ENCODE data around the gene SMIM13. TPM values are rescaled to one million over a fixed set of nuclear protein-coding genes. Genes with fewer than 3 reads are reported as not detected.
"Not testable (repeated sequence)": the region's sequence is repeated elsewhere in the genome, so short reads cannot be mapped to it uniquely, and the experiment has no call there.

Gene SMIM13
- total RNA-seq, 1 donor from 2014 or later, result 5.8 TPM

- Mint-ChIP-seq H3K9me3 (peaks cover 2% of the 10 kb centered on the region), H3K27ac (no peak overlapping the region), H3K27me3 (peaks cover 14% of the 10 kb centered on the region), H3K4me1 (peaks cover 10% of the 10 kb centered on the region), H3K4me3 (no peak overlapping the region), H3K36me3 (ENCODE audit: low read depth) (peaks cover 8% of the 10 kb centered on the region)
- TF ChIP-seq, protein P1, sequence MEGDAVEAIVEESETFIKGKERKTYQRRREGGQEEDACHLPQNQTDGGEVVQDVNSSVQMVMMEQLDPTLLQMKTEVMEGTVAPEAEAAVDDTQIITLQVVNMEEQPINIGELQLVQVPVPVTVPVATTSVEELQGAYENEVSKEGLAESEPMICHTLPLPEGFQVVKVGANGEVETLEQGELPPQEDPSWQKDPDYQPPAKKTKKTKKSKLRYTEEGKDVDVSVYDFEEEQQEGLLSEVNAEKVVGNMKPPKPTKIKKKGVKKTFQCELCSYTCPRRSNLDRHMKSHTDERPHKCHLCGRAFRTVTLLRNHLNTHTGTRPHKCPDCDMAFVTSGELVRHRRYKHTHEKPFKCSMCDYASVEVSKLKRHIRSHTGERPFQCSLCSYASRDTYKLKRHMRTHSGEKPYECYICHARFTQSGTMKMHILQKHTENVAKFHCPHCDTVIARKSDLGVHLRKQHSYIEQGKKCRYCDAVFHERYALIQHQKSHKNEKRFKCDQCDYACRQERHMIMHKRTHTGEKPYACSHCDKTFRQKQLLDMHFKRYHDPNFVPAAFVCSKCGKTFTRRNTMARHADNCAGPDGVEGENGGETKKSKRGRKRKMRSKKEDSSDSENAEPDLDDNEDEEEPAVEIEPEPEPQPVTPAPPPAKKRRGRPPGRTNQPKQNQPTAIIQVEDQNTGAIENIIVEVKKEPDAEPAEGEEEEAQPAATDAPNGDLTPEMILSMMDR (IDR thresholded peaks at IDR 0.05), result no peak
- intact Hi-C loops (cut with micrococcal nuclease), result loop anchor here (5.0 kb wide), 4 partner anchors 53 to 918 kb away; no protein-coding TSS in a partner anchor
- CTCF ChIA-PET, result no interaction called here
- ATAC-seq (ENCODE audit: low read depth) (no peak), DNase-seq (no peak)
- POLR2A ChIA-PET, result interaction anchor here (0.6 kb wide), 1 partner anchor 42 kb away, joined by 4 read pairs; no protein-coding TSS in a partner anchor
Observed at GRCh38 chr6:11089695-11090094, 3.9 kb upstream of the SMIM13 start.

DNA sequence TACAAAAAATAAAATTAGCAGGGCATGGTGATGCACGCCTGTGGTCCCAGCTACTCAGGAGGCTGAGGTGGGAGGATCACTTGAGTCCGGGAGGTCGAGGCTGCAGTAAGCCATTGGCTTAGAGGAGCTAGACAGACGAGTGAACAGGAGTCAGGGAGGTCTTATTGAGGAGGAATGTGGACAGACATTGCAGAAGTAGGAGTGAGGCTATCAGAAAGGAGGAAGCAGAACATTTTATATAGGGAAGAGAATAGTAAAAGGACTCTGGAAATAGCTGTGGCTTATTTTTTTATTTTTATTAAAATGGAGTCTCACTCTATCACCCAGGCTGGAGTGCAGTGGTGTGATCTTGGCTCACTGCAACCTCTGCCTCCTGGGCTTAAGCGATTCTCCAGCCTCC, 2.5 kb upstream of the SMIM13 start:
- H3K4me1 Mint-ChIP-seq, result peaks cover 18% of the 10 kb centered on the region
- ATAC-seq (ENCODE audit: low read depth); H3K9me3 Mint-ChIP-seq; H3K36me3 Mint-ChIP-seq (ENCODE audit: low read depth); DNase-seq; H3K4me3 Mint-ChIP-seq; POLR2A ChIA-PET; H3K27ac Mint-ChIP-seq: not testable (repeated sequence)
- intact Hi-C loops (cut with micrococcal nuclease), result loop anchor here (5.0 kb wide), 4 partner anchors 51 to 916 kb away; no protein-coding TSS in a partner anchor
- CTCF ChIA-PET, result interaction anchor here (1.1 kb wide), 1 partner anchor 10 kb away, joined by 3 read pairs; no protein-coding TSS in a partner anchor
- peaks cover 12% of the 10 kb centered on the region for H3K27me3 Mint-ChIP-seq

GRCh38 chr6:11092668-11093375, 812 bp upstream of the SMIM13 start:
- intact Hi-C loops (cut with micrococcal nuclease), result loop anchor here (1.0 to 5.0 kb wide), 11 partner anchors 49 to 914 kb away; partner anchors contain the start of genes C6orf52, MAK, PAK1IP1 and TMEM14B
- peaks cover 11% of the 10 kb centered on the region for H3K36me3 Mint-ChIP-seq (ENCODE audit: low read depth)
- H3K27ac Mint-ChIP-seq, result peak overlapping the region; percentile 98
- POLR2A ChIA-PET, result interaction anchor here (1.0 to 1.5 kb wide), 4 partner anchors 24 to 403 kb away, joined by 3 to 7 read pairs (median 4); partner anchors contain the start of genes C6orf52 and PAK1IP1
- H3K27me3 Mint-ChIP-seq, result peaks cover 10% of the 10 kb centered on the region
- CTCF ChIA-PET, result interaction anchor here (1.0 to 1.2 kb wide), 2 partner anchors 403 to 483 kb away, joined by 3 to 6 read pairs; no protein-coding TSS in a partner anchor
- TF ChIP-seq, protein P1 (IDR thresholded peaks at IDR 0.05), result no peak
- DNase-seq (no peak), ATAC-seq (ENCODE audit: low read depth) (peak; percentile 5)
- H3K4me1 Mint-ChIP-seq, result peaks cover 19% of the 10 kb centered on the region
- H3K9me3 Mint-ChIP-seq, result peaks cover 2% of the 10 kb centered on the region
- H3K4me3 Mint-ChIP-seq, result peak overlapping the region; percentile 96

GRCh38 chr6:11093376-11093625, 333 bp upstream of the SMIM13 start:
- Mint-ChIP-seq H3K4me3 (peak overlapping the region; percentile 96), H3K27me3 (peaks cover 7% of the 10 kb centered on the region), H3K4me1 (peaks cover 20% of the 10 kb centered on the region), H3K36me3 (ENCODE audit: low read depth) (peaks cover 11% of the 10 kb centered on the region), H3K9me3 (no peaks in the 10 kb centered on the region), H3K27ac (peak overlapping the region; percentile 98)
- TF ChIP-seq, protein P1 (IDR thresholded peaks at IDR 0.05), result no peak
- ChIA-PET POLR2A (interaction anchor here (1.0 to 1.5 kb wide), 4 partner anchors 24 to 402 kb away, joined by 3 to 7 read pairs (median 4); partner anchors contain the start of genes C6orf52 and PAK1IP1), CTCF (interaction anchor here (1.0 to 1.2 kb wide), 2 partner anchors 403 to 483 kb away, joined by 3 to 6 read pairs; no protein-coding TSS in a partner anchor)
- ATAC-seq (ENCODE audit: low read depth) (peak; percentile 2), DNase-seq (no peak)
- intact Hi-C loops (cut with micrococcal nuclease), result loop anchor here (1.0 to 5.0 kb wide), 11 partner anchors 49 to 914 kb away; partner anchors contain the start of genes C6orf52, MAK, PAK1IP1 and TMEM14B

DNA sequence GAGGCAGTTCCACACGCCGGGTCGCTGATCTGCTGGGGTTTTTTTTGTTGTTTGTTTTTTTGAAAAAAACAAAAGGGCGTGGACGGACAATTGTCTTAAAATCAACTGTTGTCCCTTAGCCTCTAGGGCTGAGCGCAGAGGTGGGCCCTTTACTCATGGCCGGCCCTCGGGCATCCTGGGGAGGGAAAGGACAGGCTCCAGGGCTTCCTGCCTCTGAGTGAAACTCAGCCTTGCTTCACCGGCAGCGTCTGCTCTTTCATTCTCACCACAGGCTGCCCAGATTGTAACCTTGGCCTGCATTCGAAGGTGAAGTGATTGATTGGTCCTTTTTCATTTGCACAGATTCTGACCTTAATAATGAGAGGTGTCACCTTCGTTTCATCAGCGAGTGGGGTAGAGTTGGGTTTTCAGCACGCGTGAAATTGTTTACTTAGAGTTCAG, 797 bp downstream of the SMIM13 start:
- ChIA-PET CTCF (no interaction called here), POLR2A (no interaction called here)
- intact Hi-C loops (cut with micrococcal nuclease), result loop anchor here (5.0 kb wide), 4 partner anchors 48 to 913 kb away; no protein-coding TSS in a partner anchor
- H3K27ac Mint-ChIP-seq, result peak overlapping the region; percentile 94
- peaks cover 20% of the 10 kb centered on the region for H3K4me1 Mint-ChIP-seq
- H3K36me3 Mint-ChIP-seq (ENCODE audit: low read depth), result peaks cover 11% of the 10 kb centered on the region
- TF ChIP-seq, protein P1 (IDR thresholded peaks at IDR 0.05), result no peak
- DNase-seq (no peak), ATAC-seq (ENCODE audit: low read depth) (peak; percentile 18)
- no peaks in the 10 kb centered on the region for H3K27me3 Mint-ChIP-seq
- peak overlapping the region; percentile 94 for H3K4me3 Mint-ChIP-seq
- H3K9me3 Mint-ChIP-seq, result no peaks in the 10 kb centered on the region
